A549 (cell line): Measurements from ENCODE around the gene FERD3L. TPM values are rescaled to one million over a fixed set of nuclear protein-coding genes. Genes with fewer than 3 reads are reported as not detected.

Source experiments
- ATAC-seq, 2 experiments: fragments of 200-7000 bp in 1 of 2; fragments of >200 bp in 1 of 2; cut with Nextera tagmentation in 1 of 2; cut with Tn5 transposase in 1 of 2; 3 replicates each; pipeline versions ENCODE4 v1.8.0 to v1.9.1; 2018 to 2020; ENCODE audit warnings: mild to moderate bottlenecking in 1 of 2, moderate library complexity in 1 of 2
- CTCF ChIA-PET: fragments of 300-600 bp; sonication (Branson Sonifier 250); formaldehyde crosslinking; extraction: SDS; loops from one replicate; lab custom pipeline; 2021; ENCODE audit warnings: antibody characterized with exemption, inconsistent platforms; lab: Yijun Ruan, JAX
- POLR2A ChIA-PET: fragments of 350-600 bp; formaldehyde crosslinking; extraction: SDS; loops from one replicate; lab custom pipeline; 2021; ENCODE audit warnings: antibody characterized with exemption, inconsistent platforms; lab: Yijun Ruan, JAX
- DNase-seq, 2 experiments: peaks; one replicate each; pipeline versions ENCODE4 v3.0.0 to v3.0.0-alpha.2; 2011 to 2016; ENCODE audit warnings: low read depth in 1 of 2, low spot score in 1 of 2
- FAIRE-seq: peaks from 2 replicates; lab custom pipeline; 2011; peaks lifted over from hg19 to GRCh38; lab: Jason Lieb, UNC
- H3K27ac ChIP-seq, 2 experiments: fragments of >200 bp; sonication (Bioruptor Twin); formaldehyde crosslinking; 3 replicates each; pipeline ENCODE4 v1.5.1; 2016 to 2017
- H3K4me1 ChIP-seq: fragments of >200 bp; sonication (Bioruptor Twin); formaldehyde crosslinking; 3 replicates; pipeline ENCODE4 v1.6.1; 2016
- H3K4me2 ChIP-seq: fragments of >200 bp; sonication (Bioruptor Twin); formaldehyde crosslinking; 3 replicates; pipeline ENCODE4 v1.6.1; 2016
- H3K4me3 ChIP-seq: fragments of >200 bp; sonication (Bioruptor Twin); formaldehyde crosslinking; 3 replicates; pipeline ENCODE4 v1.5.1; 2016
- H3K9me3 ChIP-seq: fragments of >200 bp; sonication (Bioruptor Twin); formaldehyde crosslinking; 3 replicates; pipeline ENCODE4 v1.6.1; 2016
- BHLHE40 ChIP-seq: IDR thresholded peaks from 2 replicates; pipeline ENCODE4 v1.6.1; 2012; ENCODE audit warnings: low read depth, low read length, inconsistent platforms
- CBX2 ChIP-seq: fragments of 200-600 bp; sonication (generic); IDR thresholded peaks from 2 replicates; pipeline ENCODE4 v1.6.1; 2016; ENCODE audit warnings: low read depth, mild to moderate bottlenecking, borderline replicate concordance
- CEBPB ChIP-seq, 2 experiments: fragments of >200 bp in 1 of 2; sonication (Bioruptor Twin) in 1 of 2; formaldehyde crosslinking in 1 of 2; IDR thresholded peaks; 2 replicates each; pipeline ENCODE4 v1.6.1; 2012 to 2016
- EHMT2 ChIP-seq: fragments of 200-600 bp; sonication (generic); IDR thresholded peaks from 2 replicates; pipeline ENCODE4 v1.6.1; 2016; ENCODE audit warnings: antibody characterized with exemption, low read depth, mild to moderate bottlenecking, moderate library complexity
- ESRRA ChIP-seq: fragments of 150-350 bp; IDR thresholded peaks from 2 replicates; pipeline ENCODE4 v1.6.1; 2014; ENCODE audit warnings: mild to moderate bottlenecking, low read length, borderline replicate concordance
- FOSB ChIP-seq: fragments of 250-450 bp; sonication (Bioruptor Pico); IDR thresholded peaks from 2 replicates; pipeline ENCODE4 v1.5.0; 2020; ENCODE audit warnings: mild to moderate bottlenecking, moderate library complexity
- HEYL ChIP-seq: fragments of 250-450 bp; sonication (Bioruptor Pico); IDR thresholded peaks from 2 replicates; pipeline ENCODE4 v1.8.0; 2021; ENCODE audit warnings: mild to moderate bottlenecking, moderate library complexity
- HOXB5 ChIP-seq: fragments of 250-450 bp; sonication (Bioruptor Pico); IDR thresholded peaks from 2 replicates; pipeline ENCODE4 v1.5.0; 2020; ENCODE audit warnings: mild to moderate bottlenecking, moderate library complexity
- JUN ChIP-seq, 2 experiments: fragments of >200 bp; sonication (Bioruptor Twin); formaldehyde crosslinking; IDR thresholded peaks; 2 replicates in 1 of 2; 3 replicates in 1 of 2; pipeline ENCODE4 v1.6.1; 2016 to 2017
- JUNB ChIP-seq: fragments of >200 bp; sonication (Bioruptor Twin); formaldehyde crosslinking; IDR thresholded peaks from 2 replicates; pipeline ENCODE4 v1.6.1; 2016
- KDM1A ChIP-seq: fragments of 200-600 bp; sonication (generic); IDR thresholded peaks from 2 replicates; pipeline ENCODE4 v1.6.1; 2016; ENCODE audit warnings: low read depth, mild to moderate bottlenecking
- KDM5A ChIP-seq: fragments of 200-600 bp; sonication (generic); IDR thresholded peaks from 2 replicates; pipeline ENCODE4 v1.6.1; 2016; ENCODE audit warnings: antibody characterized with exemption, mild to moderate bottlenecking
- MAZ ChIP-seq: fragments of 150-350 bp; IDR thresholded peaks from 2 replicates; pipeline ENCODE4 v1.6.1; 2014; ENCODE audit warnings: antibody characterized with exemption, low read depth, low read length, borderline replicate concordance
- MYC ChIP-seq: IDR thresholded peaks from 2 replicates; pipeline ENCODE4 v1.6.1; 2012; ENCODE audit warnings: mild to moderate bottlenecking, inconsistent platforms, low read length, improper control_type of control experiment, borderline replicate concordance
- POLR2A ChIP-seq: IDR thresholded peaks from 2 replicates; pipeline ENCODE4 v1.6.1; 2012; ENCODE audit warnings: mild to moderate bottlenecking, low read length
- RARB ChIP-seq: fragments of 250-450 bp; sonication (Bioruptor Pico); IDR thresholded peaks from 2 replicates; pipeline ENCODE4 v1.8.0; 2021; ENCODE audit warnings: mild to moderate bottlenecking, moderate library complexity
- TFCP2L1 ChIP-seq: fragments of 250-450 bp; sonication (Bioruptor Pico); IDR thresholded peaks from 2 replicates; pipeline ENCODE4 v1.5.0; 2021; ENCODE audit warnings: mild to moderate bottlenecking
- ZNF302 ChIP-seq: fragments of 250-450 bp; sonication (Bioruptor Pico); IDR thresholded peaks from 2 replicates; pipeline ENCODE4 v1.9.0; 2021; ENCODE audit warnings: inconsistent platforms, mild to moderate bottlenecking, moderate library complexity
- ZSCAN20 ChIP-seq: fragments of 250-450 bp; sonication (Bioruptor Pico); IDR thresholded peaks from 2 replicates; pipeline ENCODE4 v1.8.0; 2022; ENCODE audit warnings: mild to moderate bottlenecking, moderate library complexity
- WGBS: methylation state at CpG from one replicate; pipeline ENCODE4 v1.1.6; 2017; ENCODE audit errors: missing lambda C conversion rate; 5-methylcytosine and 5-hydroxymethylcytosine counted together
- polyA plus RNA-seq, 4 experiments: library from polyadenylated mRNA; depleted of rRNA in 3 of 4; stranded (reverse); fragments of >200 nt; fragmentation: RNase III in 1 of 4; extraction: RNeasy Plus Mini Kit Qiagen cat#74134 plus additional on column Dnase treatment in 1 of 4; gene quantifications; 2 replicates in 3 of 4; 3 replicates in 1 of 4; pipeline ENCODE4 v1.2.3, GENCODE V29; 2011 to 2017
- TF ChIP-seq, protein P1 (sequence below): IDR thresholded peaks from 2 replicates; pipeline ENCODE4 v1.6.1; 2012
- TF ChIP-seq, protein P2 (sequence below): fragments of 450-650 bp; IDR thresholded peaks from 2 replicates; pipeline ENCODE4 v1.6.1; 2014; ENCODE audit warnings: antibody characterized with exemption

FERD3L gene
- polyA plus RNA-seq, 2 of the 4 experiments (the other 2 are of a cell fraction) = not detected

DNA sequence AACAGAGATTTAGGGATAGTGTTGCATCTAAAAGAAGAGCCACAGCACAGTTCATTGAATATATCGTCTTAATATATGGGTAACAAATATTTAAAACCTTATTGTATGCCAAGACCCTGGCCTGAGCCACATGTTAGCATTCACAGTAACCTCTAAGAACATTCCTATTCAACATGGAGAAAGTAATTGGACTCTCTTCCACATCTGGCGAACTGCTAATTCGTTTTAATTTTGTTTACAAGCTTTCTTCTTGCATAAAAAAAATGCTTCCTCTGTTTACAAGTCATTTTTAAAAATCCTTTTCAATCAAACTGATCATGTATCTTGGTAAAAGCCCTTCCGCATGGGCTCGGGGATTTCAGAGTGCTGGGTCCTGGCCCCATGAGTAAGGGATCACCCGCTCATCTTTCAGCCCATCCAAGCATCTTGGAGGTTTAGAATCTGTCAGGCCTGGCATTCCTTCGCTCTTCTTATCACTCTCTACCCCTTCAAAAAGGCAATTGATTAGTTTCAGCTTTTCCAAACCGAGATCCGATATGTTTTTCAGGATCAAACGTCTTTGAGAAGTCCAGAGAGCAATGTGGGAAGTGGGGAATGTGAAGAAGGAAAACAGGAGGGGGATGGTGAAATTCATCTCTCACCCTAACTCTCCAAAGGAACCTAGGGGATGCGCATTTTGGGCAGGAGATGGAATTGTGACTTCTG lies 35.0 kb downstream of the FERD3L start:
- H3K4me3 ChIP-seq = no peak overlapping the region
- no peaks in the 10 kb centered on the region for H3K4me1 ChIP-seq
- no peak for DNase-seq
- 53% methylated on average over 11 of the region's 11 CpGs for WGBS
- no peak for ATAC-seq
- CTCF ChIA-PET = interaction anchor here (1.1 kb wide), 1 partner anchor 10 kb away, joined by 3 read pairs; no protein-coding TSS in a partner anchor
- H3K9me3 ChIP-seq = no peaks in the 10 kb centered on the region
- no peak for FAIRE-seq
- no peak overlapping the region for H3K4me2 ChIP-seq
- TF ChIP-seq KDM5A = no peak
- TF ChIP-seq, protein P1, sequence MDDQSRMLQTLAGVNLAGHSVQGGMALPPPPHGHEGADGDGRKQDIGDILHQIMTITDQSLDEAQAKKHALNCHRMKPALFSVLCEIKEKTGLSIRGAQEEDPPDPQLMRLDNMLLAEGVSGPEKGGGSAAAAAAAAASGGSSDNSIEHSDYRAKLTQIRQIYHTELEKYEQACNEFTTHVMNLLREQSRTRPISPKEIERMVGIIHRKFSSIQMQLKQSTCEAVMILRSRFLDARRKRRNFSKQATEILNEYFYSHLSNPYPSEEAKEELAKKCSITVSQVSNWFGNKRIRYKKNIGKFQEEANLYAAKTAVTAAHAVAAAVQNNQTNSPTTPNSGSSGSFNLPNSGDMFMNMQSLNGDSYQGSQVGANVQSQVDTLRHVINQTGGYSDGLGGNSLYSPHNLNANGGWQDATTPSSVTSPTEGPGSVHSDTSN = no peak
- TF ChIP-seq, all 56 proteins: peak for 0
- POLR2A ChIA-PET = no interaction called here
- H3K27ac ChIP-seq = no peak overlapping the region

DNA sequence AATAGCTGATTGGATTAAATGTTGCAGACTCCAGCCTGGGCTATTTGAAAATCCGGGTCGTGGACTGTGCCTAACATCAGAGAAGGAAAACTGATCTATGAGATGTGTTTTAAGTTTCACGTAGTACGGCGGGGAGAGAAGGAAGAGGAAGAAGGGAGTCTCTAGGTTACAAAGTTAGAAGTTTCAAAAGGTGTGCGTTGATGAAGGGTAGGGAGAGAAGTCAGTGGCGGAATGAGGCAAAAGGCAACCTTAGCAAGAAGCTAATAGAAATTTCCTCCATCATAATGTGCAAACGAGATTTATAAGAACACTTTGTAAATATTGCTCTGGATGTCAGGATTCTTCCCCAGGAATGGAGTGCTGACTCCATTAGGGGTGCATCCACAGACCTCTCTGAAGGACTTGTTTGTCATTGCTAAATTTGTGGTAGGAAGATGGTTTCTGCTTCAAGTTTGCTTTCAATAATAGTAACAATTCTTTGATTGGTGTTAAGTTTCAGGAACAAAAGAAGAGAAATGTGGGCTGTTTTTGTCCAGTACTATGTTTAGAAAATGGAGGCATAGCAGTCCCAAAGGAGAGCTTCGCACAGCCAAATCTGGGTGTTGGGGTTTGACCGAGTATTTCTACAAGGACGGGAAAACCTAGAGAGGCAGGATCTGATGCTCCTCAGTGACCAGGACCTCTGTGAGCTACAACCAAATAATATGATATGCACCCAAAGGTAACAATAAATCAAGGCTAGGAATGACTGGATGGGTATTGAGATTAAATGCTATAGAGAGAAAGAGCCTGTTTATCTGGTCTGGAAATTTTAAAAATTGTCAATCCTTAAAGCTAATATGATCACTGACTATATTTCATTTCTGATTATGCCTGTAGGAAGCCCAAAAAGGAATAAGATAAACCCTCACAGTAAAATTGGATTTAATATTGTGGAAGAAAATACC lies 35.9 kb downstream of the FERD3L start:
- no peak for FAIRE-seq
- POLR2A ChIA-PET = no interaction called here
- WGBS = 66% methylated on average over 11 of the region's 11 CpGs
- Histone ChIP-seq H3K4me2 (no peak overlapping the region), H3K4me3 (no peak overlapping the region), H3K4me1 (no peaks in the 10 kb centered on the region), H3K9me3 (no peaks in the 10 kb centered on the region), H3K27ac (no peak overlapping the region)
- no peak for DNase-seq
- CTCF ChIA-PET = interaction anchor here (1.1 kb wide), 1 partner anchor 11 kb away, joined by 3 read pairs; no protein-coding TSS in a partner anchor
- ATAC-seq = no peak
- TF ChIP-seq ESRRA = no peak
- TF ChIP-seq, protein P1 = no peak
- no peak for TF ChIP-seq HOXB5
- no peak for TF ChIP-seq RARB (CRISPR knock-in tag)
- no peak for TF ChIP-seq ZSCAN20 (CRISPR knock-in tag)
- no peak for TF ChIP-seq FOSB (CRISPR knock-in tag)
- TF ChIP-seq KDM1A = no peak
- no peak for TF ChIP-seq BHLHE40
- TF ChIP-seq POLR2A = no peak
- TF ChIP-seq CEBPB (IDR thresholded peaks at IDR 0.05) = no peak
- no peak for TF ChIP-seq JUNB
- TF ChIP-seq MAZ = no peak
- no peak for TF ChIP-seq EHMT2
- TF ChIP-seq ZNF302 (CRISPR knock-in tag) = no peak
- TF ChIP-seq, protein P2, sequence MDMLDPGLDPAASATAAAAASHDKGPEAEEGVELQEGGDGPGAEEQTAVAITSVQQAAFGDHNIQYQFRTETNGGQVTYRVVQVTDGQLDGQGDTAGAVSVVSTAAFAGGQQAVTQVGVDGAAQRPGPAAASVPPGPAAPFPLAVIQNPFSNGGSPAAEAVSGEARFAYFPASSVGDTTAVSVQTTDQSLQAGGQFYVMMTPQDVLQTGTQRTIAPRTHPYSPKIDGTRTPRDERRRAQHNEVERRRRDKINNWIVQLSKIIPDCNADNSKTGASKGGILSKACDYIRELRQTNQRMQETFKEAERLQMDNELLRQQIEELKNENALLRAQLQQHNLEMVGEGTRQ = no peak
- TF ChIP-seq MYC = no peak
- no peak for TF ChIP-seq JUN (IDR thresholded peaks at IDR 0.05)
- TF ChIP-seq HEYL = no peak
- no peak for TF ChIP-seq CBX2
- no peak for TF ChIP-seq TFCP2L1 (CRISPR knock-in tag)
